HTR-8/SVneo (cell line): ENCODE data around the gene MGRN1.

Experiments used
- DNase-seq: peaks from one replicate; pipeline ENCODE4 v3.0.0; 2011; ENCODE audit warnings: low spot score, mixed read lengths; ENCODE audit not compliant: insufficient read length
- FAIRE-seq: peaks from 2 replicates; lab custom pipeline; 2011; peaks lifted over from hg19 to GRCh38; lab: Jason Lieb, UNC

MGRN1 gene

DNA sequence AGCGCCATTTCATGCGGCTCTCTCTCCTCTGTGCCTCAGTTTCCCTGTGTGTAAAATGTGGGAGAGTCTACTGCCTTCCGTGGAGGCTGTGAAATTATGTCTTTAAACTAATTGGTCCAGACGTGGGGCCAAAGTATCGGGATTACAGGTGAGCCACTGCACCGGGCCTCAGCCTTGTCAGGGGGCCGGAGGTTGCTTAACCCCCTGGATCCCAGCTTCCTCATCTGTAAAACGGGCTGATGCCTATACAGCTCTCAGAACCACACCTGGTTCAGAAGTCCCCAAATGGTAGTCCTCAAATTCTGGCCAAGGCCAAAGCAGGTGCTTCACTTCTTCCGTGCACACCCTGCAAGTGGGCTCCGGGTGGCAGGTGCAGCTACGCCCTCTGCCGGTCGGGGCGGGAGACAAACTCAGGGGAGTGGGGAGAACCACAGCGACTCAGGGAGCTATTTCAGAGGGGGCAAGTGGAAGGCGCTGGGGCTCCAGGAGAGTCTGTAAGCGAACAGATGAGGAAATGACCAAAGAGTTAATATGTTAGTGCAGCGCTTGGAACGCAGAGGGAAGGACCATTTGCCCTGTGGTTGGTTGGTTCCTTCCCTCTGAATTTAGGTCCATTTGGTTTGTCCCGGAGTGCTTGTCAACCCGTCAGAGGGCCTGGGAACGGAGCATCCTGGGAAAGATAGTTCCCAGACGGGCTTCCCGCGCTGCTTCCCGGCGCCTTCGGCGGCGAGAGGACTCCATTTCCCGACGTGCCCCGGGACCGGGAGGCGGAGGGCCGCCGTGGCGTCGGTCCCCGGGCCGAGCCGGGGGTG is at the start of gene MGRN1:
Gene MGRN1 (plus strand): TSS at position 812 of the 812 bp plus-strand sequence. CDS start 135 bp downstream, outside the sequence.
- DNase-seq (peak; percentile 96), FAIRE-seq (peak; percentile 92)

GRCh38 chr16:4574919-4575705 is 49.5 kb upstream of the MGRN1 start:
- no peak for DNase-seq
- FAIRE-seq: no peak

DNA sequence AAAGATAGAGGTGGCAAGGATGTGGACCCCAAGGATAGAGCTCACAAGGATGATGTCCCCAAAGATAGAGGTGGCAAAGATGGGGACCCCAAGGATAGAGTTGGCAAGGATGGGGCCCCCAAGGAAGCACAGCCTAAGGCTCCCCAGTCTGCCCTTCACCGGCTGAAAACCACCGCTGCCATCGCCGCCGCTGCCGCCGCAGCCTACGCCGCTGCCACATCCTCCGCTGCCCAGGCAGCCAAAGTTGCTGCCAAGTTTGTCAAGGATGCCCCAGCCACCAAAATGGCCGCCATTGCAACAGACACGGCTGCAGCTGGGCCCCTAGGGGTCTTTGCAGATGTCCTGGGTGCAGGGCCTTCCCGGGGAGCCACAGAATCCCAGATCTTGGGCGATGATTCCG is 48.6 kb upstream of the MGRN1 start:
- FAIRE-seq (no peak), DNase-seq (no peak)

DNA sequence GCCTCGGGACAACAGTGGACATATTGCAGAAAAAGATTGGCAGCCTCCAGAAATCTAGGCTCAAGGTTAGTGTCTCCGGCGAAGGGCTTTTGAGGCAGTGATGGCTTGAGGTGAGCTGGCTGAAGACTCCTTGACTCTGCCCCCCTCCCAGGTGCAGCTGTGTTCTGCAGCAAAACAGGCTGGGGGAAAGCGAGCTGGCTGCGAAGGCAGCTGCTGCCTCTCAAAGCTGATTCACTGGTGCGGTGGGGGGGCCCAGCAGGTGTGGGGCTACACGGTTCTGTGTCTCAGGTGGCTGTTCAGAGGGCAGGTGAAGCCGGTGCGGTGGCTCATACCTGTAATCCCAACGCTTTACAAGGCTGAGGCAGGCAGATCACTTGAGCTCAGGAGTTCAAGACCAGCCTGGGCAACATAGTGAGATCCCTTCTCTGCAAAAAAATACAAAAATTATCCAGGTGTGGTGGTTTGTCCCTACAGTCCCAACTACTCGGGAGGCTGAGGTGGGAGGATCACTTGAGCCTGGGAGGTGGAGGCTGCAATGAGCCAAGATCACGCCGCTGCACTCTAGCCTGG is 45.6 kb upstream of the MGRN1 start:
- FAIRE-seq (no peak), DNase-seq (no peak)

- DNase-seq (no peak), FAIRE-seq (no peak)
Measured at GRCh38 chr16:4580250-4580649, 44.4 kb upstream of the MGRN1 start.

GRCh38 chr16:4583906-4584305 is 40.7 kb upstream of the MGRN1 start:
- DNase-seq (no peak), FAIRE-seq (no peak)

DNA sequence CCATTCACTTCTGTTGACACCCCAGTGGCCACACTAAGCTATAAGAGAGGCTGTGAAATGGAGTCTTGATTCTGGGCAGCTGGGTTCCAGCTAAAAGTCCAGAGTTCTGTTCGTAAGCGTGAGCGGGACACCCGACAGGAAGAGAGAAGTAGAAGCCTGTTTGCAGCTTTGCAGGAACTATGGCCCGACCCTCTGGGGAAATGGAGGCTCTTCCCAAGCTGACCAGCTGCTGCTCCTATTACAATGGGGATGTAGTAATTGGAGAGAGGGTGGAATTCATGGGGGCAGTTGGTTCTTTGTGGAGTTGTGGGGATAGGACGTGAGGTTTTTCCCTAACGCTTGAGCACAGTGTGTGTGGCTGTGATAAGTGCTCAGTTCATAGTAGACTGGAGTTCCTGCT is 38.3 kb upstream of the MGRN1 start:
- no peak for FAIRE-seq

GRCh38 chr16:4588386-4588785 is 36.2 kb upstream of the MGRN1 start:
- FAIRE-seq (no peak), DNase-seq (no peak)

More for the DNA sequence above, 38.3 kb upstream of the MGRN1 start:
- DNase-seq: no peak

DNA sequence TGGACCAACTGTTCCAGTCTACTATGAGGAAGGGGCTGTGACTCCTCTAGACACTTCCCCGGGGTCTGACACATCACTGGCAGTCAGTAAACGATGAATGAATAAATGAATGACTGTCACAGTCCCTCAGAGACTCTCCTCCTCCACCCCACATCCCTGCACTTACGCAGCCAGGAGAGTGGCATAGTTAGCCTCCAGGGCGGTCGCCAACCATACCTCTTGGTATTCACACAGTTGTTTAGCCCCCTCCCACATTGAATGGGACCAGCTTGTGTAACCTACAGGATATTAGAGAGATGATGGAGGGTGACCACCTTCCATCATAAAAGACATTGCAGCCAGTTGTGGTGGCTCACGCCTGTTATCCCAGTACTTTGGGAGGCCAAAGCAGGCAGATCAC is 35.7 kb upstream of the MGRN1 start:
- FAIRE-seq: no peak
- DNase-seq: no peak

- FAIRE-seq: no peak
- DNase-seq: no peak
Measured at GRCh38 chr16:4591191-4591590, 33.4 kb upstream of the MGRN1 start.

- DNase-seq: no peak
- no peak for FAIRE-seq
Measured at GRCh38 chr16:4591706-4592470, 32.7 kb upstream of the MGRN1 start.

DNA sequence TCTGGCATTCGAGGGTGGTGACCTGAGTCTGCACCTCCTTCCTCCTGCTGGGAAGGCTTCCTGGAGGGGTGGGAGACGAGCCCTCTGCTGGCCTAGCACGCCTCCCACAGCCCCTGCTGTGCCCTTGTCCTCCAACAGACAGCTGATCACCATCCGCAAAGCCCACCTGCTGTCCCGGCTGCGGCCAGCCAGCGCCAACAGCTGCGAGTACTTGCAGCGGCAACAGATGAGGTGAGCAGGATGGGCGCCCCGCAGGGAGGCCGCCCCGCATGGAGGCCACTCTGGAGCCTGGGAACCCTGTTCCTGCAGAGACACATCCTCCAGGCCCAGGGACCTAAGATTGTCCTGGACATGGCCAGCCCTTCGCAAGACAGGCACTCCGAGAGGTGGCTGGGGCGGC is 31.5 kb upstream of the MGRN1 start:
- no peak for DNase-seq
- no peak for FAIRE-seq

DNA sequence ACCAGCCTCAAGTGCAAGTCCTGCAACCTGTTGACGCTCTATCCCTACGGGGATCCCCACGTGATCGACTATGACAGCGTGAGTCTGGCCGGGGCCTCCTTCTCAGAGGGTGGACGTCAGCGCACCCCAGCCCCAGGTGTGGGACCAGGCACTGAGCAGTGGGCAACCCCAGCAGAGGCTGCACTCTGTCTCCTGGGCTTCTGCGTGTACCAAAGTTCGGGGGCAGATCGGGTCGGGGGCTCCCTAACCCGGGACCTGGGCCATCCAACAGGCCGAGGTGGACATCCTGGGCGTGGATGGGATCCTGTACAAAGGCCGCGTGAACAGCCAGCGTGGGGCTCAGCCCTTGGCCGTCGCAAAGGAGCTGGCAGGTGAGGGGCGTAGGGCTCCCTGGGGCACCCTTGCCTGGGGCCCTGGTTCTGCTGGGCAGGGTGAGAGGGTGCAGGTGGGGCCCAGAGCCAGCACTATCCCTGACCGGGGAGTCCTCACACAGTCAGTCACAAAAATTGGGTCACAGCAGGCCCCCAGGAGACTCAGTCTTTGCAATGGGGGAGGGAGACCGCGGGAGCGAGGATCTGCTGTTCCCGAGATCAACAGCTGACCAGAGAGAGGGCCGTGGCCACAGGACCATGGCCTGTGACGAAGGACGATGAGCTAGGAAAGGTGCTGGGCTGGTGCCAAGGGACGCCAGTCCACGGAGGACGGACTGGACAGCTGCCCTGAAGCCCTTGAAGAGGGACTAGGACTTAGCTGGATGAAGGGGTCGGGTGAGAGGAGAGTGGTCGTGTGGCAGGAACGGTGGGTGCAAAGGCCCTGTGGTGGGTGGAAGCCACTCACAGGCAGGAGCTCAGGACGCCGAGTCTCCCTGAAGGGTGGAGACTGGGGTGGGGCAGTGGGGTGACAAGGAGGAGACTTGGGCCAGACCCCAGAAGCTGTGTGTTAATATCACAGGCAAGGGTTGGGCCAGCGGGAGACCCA is 29.9 kb upstream of the MGRN1 start:
- no peak for DNase-seq
- FAIRE-seq: no peak

DNA sequence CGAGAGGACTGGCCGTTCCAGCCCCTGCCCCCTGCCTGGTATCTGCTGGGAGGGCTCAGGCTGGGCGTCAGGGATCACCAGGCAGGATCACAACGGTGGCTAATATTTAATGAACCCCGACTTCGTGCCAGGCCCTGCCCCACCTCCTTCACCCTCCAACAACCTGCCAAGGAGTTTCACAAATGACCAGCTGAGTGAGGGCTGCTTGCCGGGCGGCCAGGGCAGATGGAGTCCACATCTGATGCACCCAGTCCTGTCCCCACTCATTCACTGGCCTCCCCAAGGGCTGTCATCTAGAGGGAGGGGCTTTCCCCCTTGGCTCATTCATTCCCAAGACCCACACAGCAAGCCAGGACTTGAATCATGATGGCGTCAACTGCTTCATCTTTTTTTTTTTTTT is 27.5 kb upstream of the MGRN1 start:
- FAIRE-seq (no peak), DNase-seq (no peak)

- FAIRE-seq: no peak
Measured at GRCh38 chr16:4599037-4599436, 25.6 kb upstream of the MGRN1 start.

GRCh38 chr16:4599545-4599944 is 25.1 kb upstream of the MGRN1 start:
- FAIRE-seq (no peak), DNase-seq (no peak)

More at GRCh38 chr16:4599037-4599436, 25.6 kb upstream of the MGRN1 start:
- no peak for DNase-seq

DNA sequence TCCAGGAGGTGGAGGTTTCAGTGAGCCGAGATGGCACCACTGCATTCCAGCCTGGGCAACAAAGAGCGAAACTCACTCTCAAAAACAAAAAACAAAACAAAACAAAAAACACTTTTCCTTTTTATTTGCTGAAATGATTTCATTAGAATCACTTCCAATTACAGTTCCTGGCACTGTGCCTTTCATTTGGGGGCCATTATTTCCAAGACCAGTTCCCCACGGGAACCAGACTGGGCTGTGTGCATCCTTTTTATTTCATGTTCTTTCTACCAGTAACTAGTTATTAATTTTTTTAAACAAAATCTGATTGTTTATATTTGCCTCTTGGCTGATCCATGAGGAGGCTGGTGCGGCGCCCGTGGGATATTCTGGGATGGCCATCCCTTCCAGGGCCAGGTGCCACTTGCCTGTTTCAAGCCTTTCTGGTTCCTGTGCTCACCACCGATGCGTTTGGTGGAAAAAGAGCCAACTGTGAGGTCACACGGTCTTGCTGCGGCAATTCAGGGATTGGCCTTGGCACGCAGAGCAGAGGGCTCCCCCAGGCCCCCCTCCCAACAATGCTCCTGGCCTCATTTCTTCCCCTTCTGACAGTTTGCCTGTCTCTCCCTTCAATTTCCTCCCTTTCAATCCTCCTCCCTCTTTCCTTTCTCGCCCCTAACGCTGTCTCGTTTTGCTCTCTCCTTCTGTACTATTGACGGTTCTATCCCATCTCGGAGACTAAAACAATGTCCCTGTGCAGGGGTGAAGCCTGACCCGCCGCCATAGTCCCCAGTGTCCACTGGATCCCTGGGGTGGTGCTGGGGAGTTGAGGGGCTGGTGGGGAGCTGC is 23.4 kb upstream of the MGRN1 start:
- FAIRE-seq (no peak), DNase-seq (no peak)

GRCh38 chr16:4601864-4602186 is 22.8 kb upstream of the MGRN1 start:
- FAIRE-seq: no peak
- DNase-seq: no peak

GRCh38 chr16:4602331-4602730 is 22.3 kb upstream of the MGRN1 start:
- no peak for FAIRE-seq
- DNase-seq: no peak
